ENCODE data around the gene SMIM7.

Gene SMIM7

GRCh38 chr19:16628183-16628983 lies 31.6 kb downstream of the SMIM7 start, which contains the start of gene MED26:
Gene MED26, minus strand, starts transcription at chr19:16628204. Its CDS starts 261 bp downstream, at chr19:16627943.
- Mint-ChIP-seq H3K27me3 (ENCODE audit: low read depth) (no peaks in the 10 kb centered on the region), H3K4me3 (peak within 1 kb of the TSS; percentile 98), H3K9me3 (no peaks in the 10 kb centered on the region), H3K27ac (peak within 1 kb of the TSS; percentile 94 to 98 (median 97)), H3K4me1 (peaks cover 27% of the 10 kb centered on the region), H3K36me3 (ENCODE audit: low read depth) (peaks cover 29% of the 10 kb centered on the region)
- no peak for TF ChIP-seq CTCF (IDR thresholded peaks at IDR 0.05; ENCODE audit: unreplicated experiment in 3 of 3)

- peaks cover 27% of the 10 kb centered on the region for H3K36me3 Mint-ChIP-seq (ENCODE audit: low read depth)
- H3K4me3 Mint-ChIP-seq, result peak overlapping the region; percentile 94 to 98 (median 95)
- no peak for TF ChIP-seq CTCF (IDR thresholded peaks at IDR 0.05; ENCODE audit: unreplicated experiment in 3 of 3)
- peaks cover 27% of the 10 kb centered on the region for H3K4me1 Mint-ChIP-seq
- H3K9me3 Mint-ChIP-seq, result no peaks in the 10 kb centered on the region
- no peak overlapping the region for H3K27ac Mint-ChIP-seq
- H3K27me3 Mint-ChIP-seq (ENCODE audit: low read depth), result no peaks in the 10 kb centered on the region
Observed at GRCh38 chr19:16627928-16628182, 32.1 kb downstream of the SMIM7 start.

GRCh38 chr19:16627193-16627927 lies 32.6 kb downstream of the SMIM7 start:
- Mint-ChIP-seq H3K27ac (peak overlapping the region; percentile 80 to 91 (median 86)), H3K36me3 (ENCODE audit: low read depth) (peaks cover 24% of the 10 kb centered on the region), H3K4me1 (peaks cover 27% of the 10 kb centered on the region), H3K9me3 (no peaks in the 10 kb centered on the region), H3K4me3 (peak overlapping the region; percentile 94 to 97 (median 95)), H3K27me3 (ENCODE audit: low read depth) (no peaks in the 10 kb centered on the region)
- no peak for TF ChIP-seq CTCF (IDR thresholded peaks at IDR 0.05; ENCODE audit: unreplicated experiment in 3 of 3)

DNA sequence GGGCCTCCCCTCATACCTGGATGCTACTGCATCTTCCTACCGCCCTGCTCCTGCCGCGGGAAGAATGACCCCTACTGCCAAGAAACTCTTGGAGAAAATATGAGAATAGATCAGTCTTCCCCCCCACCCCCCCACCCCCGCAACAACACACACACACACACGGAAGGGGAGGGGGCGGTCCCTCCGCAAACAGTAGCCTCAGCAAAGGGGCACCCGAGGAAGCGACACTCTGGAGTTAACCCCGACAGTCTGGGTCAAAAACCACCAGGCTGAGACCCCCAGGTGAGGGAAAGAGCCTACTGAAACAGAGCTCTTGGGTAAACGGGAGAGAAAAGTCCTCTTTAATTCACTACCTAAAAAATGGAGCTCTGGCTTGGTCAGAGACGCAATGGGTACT lies 33.1 kb downstream of the SMIM7 start:
- no peaks in the 10 kb centered on the region for H3K9me3 Mint-ChIP-seq
- no peaks in the 10 kb centered on the region for H3K27me3 Mint-ChIP-seq (ENCODE audit: low read depth)
- H3K4me3 Mint-ChIP-seq, result peak overlapping the region; percentile 94 to 97 (median 95)
- peaks cover 19% of the 10 kb centered on the region for H3K36me3 Mint-ChIP-seq (ENCODE audit: low read depth)
- TF ChIP-seq CTCF (IDR thresholded peaks at IDR 0.05; ENCODE audit: unreplicated experiment in 3 of 3), result no peak
- peaks cover 27% of the 10 kb centered on the region for H3K4me1 Mint-ChIP-seq
- H3K27ac Mint-ChIP-seq, result peak overlapping the region; percentile 80 to 91 (median 86)

DNA sequence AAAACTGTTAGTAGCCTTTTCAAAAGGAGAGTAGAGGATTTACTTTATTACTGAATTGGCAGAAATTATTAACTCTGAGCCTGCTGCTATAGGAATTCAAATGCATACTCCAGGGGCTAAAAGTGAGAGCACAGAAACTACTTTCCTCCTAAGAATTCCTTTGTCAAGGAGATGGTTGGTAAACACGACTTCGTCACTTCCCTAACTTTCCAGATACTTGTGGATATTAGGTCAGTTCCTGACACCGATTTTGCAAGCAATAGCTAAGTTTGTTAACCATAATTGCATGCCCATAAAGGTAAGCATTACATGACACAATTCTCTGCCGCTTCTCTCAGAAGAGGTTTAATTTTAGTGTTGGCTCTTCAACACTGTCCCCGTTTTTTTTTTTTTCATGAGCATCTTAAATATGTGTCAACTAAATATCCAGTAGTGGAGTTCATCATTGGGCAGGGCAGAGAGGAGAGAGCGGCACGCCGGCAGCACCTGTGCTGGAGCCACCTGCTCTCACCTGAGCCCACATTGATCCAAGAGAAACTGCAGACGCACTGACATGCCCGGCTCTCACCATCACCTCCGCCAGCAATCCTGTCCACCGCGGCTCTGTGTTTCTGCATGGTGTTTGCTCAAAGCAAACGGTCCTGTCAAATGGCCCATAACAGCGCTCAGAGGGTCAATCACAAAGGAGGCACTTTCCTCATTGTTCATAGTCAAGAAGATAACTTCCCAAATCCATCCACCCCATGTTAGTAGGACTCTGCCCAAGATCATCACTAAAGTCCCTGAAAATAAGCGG lies 34.6 kb downstream of the SMIM7 start:
- Mint-ChIP-seq H3K4me3 (peak overlapping the region; percentile 62 to 97 (median 95)), H3K4me1 (peaks cover 35% of the 10 kb centered on the region), H3K27ac (peak overlapping the region in 1 of 3 experiments; percentile 6), H3K9me3 (no peaks in the 10 kb centered on the region), H3K36me3 (ENCODE audit: low read depth) (peaks cover 9% of the 10 kb centered on the region), H3K27me3 (ENCODE audit: low read depth) (no peaks in the 10 kb centered on the region)
- no peak for TF ChIP-seq CTCF (IDR thresholded peaks at IDR 0.05; ENCODE audit: unreplicated experiment in 3 of 3)
